ENCODE results near the gene SFXN3. TPM values are rescaled to one million over a fixed set of nuclear protein-coding genes. Genes with fewer than 3 reads are reported as not detected.

The SFXN3 gene
- total RNA-seq, 4 donors from 2014 or later: 3.9 to 30.7 (median 9.4) TPM

Other genes starting within 250 kb of the SFXN3 start
- gene SLF2, start 118.3 kb upstream of the SFXN3 start, total RNA-seq: 10 to 100 TPM; 12.1 to 24.8 (median 13.5) TPM
- gene SEMA4G, start 61.7 kb upstream of the SFXN3 start, total RNA-seq: 1 to 10 TPM in 3 of 4 donors, under 1 TPM in 1; 0.44 to 4.1 (median 1.3) TPM
- 10 to 100 TPM; 52.7 to 71.9 (median 60.7) TPM for gene MRPL43, start 43.7 kb upstream of the SFXN3 start, total RNA-seq
- gene TWNK, start 43.7 kb upstream of the SFXN3 start, total RNA-seq: 10 to 100 TPM in 1 of 4 donors, 1 to 10 TPM in 3; 5.0 to 13.9 (median 6.5) TPM
- gene LZTS2, start 31.4 kb upstream of the SFXN3 start, total RNA-seq: 10 to 100 TPM; 26.7 to 55.2 (median 41.4) TPM
- gene PDZD7, start 105 bp upstream of the SFXN3 start, total RNA-seq: under 1 TPM in 3 of 4 donors, not detected in 1; 0.19 to 0.29 (median 0.26) TPM
- gene KAZALD1, start 30.8 kb downstream of the SFXN3 start, total RNA-seq: 1 to 10 TPM in 2 of 4 donors, under 1 TPM in 1, not detected in 1; 0.47 to 1.4 (median 1.1) TPM
- not detected for gene TLX1, start 100.1 kb downstream of the SFXN3 start, total RNA-seq
- not detected for gene LBX1, start 198.2 kb downstream of the SFXN3 start, total RNA-seq

Measured in esophagus squamous epithelium (tissue), 4 donors.